GM12878 (cell line): ENCODE results near the gene POSTN. TPM values are rescaled to one million over a fixed set of nuclear protein-coding genes. Genes with fewer than 3 reads are reported as not detected.

Experiments used
- ATAC-seq: fragments of 200-7000 bp; cut with Tn5 transposase; 3 replicates; pipeline ENCODE4 v1.9.1; 2020; ENCODE audit warnings: mild to moderate bottlenecking, moderate library complexity
- BruUV-seq: library from RNA; stranded (reverse); fragments of 400-500 nt; replicated peaks from 2 replicates; lab custom pipeline; 2021; lab: Mats Ljungman, UMichigan
- CTCF ChIA-PET: fragments of 300-600 bp; sonication (Branson Sonifier 250); formaldehyde crosslinking; extraction: SDS; loops from one replicate; lab custom pipeline; 2021; ENCODE audit warnings: inconsistent platforms; lab: Yijun Ruan, JAX
- POLR2A ChIA-PET: fragments of 350-600 bp; formaldehyde crosslinking; extraction: SDS; loops from one replicate; lab custom pipeline; 2021; ENCODE audit warnings: inconsistent platforms; lab: Charles Lee
- RAD21 ChIA-PET: fragments of 300-600 bp; sonication (Branson Sonifier 250); formaldehyde crosslinking; loops from one replicate; lab custom pipeline; 2023; ENCODE audit warnings: antibody characterized with exemption; ENCODE audit not compliant: unreplicated experiment; lab: Charles Lee
- SMC1A ChIA-PET: fragments of 300-600 bp; sonication (Branson Sonifier 250); formaldehyde crosslinking; loops from one replicate; lab custom pipeline; 2023; ENCODE audit not compliant: unreplicated experiment, uncharacterized antibody; lab: Charles Lee
- DNase-seq: peaks from one replicate; pipeline ENCODE4 v3.0.0-alpha.2; 2011; ENCODE audit warnings: low read depth, low spot score
- FAIRE-seq: peaks from 3 replicates; lab custom pipeline; 2011; peaks lifted over from hg19 to GRCh38; lab: Jason Lieb, UNC
- H2AFZ ChIP-seq: 2 replicates; pipeline ENCODE4 v1.6.0; 2011; ENCODE audit warnings: low read depth, low read length, control low read depth; ENCODE audit not compliant: control insufficient read depth
- H3K27ac ChIP-seq: 2 replicates; pipeline ENCODE4 v1.5.1; 2011; ENCODE audit warnings: control low read depth; ENCODE audit not compliant: control insufficient read depth, insufficient read depth
- H3K27me3 ChIP-seq, 2 experiments: replicated peaks in 1 of 2; 2 replicates each; pipeline versions ENCODE4 v1.6.0 to v1.6.1; 2011; ENCODE audit warnings: low read length in 1 of 2; ENCODE audit not compliant: control insufficient read depth in 2 of 2, insufficient read depth in 2 of 2
- H3K36me3 ChIP-seq, 2 experiments: 2 replicates each; pipeline ENCODE4 v1.5.1; 2011; ENCODE audit warnings: low read length in 1 of 2; ENCODE audit not compliant: control insufficient read depth in 2 of 2, insufficient read depth in 2 of 2
- H3K4me1 ChIP-seq: 2 replicates; pipeline ENCODE4 v1.6.1; 2011; ENCODE audit warnings: mild to moderate bottlenecking, low read length, moderate library complexity, mixed read lengths; ENCODE audit not compliant: control insufficient read depth, insufficient read depth
- H3K4me2 ChIP-seq: 2 replicates; pipeline ENCODE4 v1.6.0; 2011; ENCODE audit warnings: control low read depth; ENCODE audit not compliant: control insufficient read depth, insufficient read depth
- H3K4me3 ChIP-seq: fragments of 200-600 bp; sonication (generic); 2 replicates; pipeline ENCODE4 v1.5.1; 2016
- H3K79me2 ChIP-seq: 2 replicates; pipeline ENCODE4 v1.6.0; 2011; ENCODE audit warnings: low read length; ENCODE audit not compliant: control insufficient read depth, insufficient read depth
- H3K9ac ChIP-seq: 2 replicates; pipeline ENCODE4 v1.8.0; 2011; ENCODE audit warnings: low read length, control low read depth, mixed read lengths; ENCODE audit not compliant: control insufficient read depth, insufficient read depth
- H3K9me3 ChIP-seq: replicated peaks from 3 replicates; pipeline ENCODE4 v1.5.1; 2011; ENCODE audit warnings: mild to moderate bottlenecking, low read length; ENCODE audit not compliant: control insufficient read depth, insufficient read depth
- H4K20me1 ChIP-seq: 2 replicates; pipeline ENCODE4 v1.6.0; 2011; ENCODE audit not compliant: control insufficient read depth, insufficient read depth
- CHD4 ChIP-seq: fragments of 200-600 bp; sonication (generic); IDR thresholded peaks from 2 replicates; pipeline ENCODE4 v1.6.1; 2016; ENCODE audit warnings: mild to moderate bottlenecking
- IKZF2 ChIP-seq, 2 experiments: fragments of 450-650 bp; IDR thresholded peaks; 2 replicates each; pipeline ENCODE4 v1.6.1; 2017; ENCODE audit warnings: mild to moderate bottlenecking in 2 of 2, moderate library complexity in 2 of 2
- PBX3 ChIP-seq: IDR thresholded peaks from 2 replicates; pipeline ENCODE4 v1.6.1; 2011; ENCODE audit warnings: mild to moderate bottlenecking, low read depth, low read length, moderate library complexity; ENCODE audit not compliant: insufficient replicate concordance
- POLR2AphosphoS5 ChIP-seq: IDR thresholded peaks from 2 replicates; pipeline ENCODE4 v1.6.1; 2011; ENCODE audit warnings: mild to moderate bottlenecking, low read length, inconsistent platforms
- POU2F2 ChIP-seq: IDR thresholded peaks from 3 replicates; pipeline ENCODE4 v1.6.1; 2011; ENCODE audit warnings: low read depth, mild to moderate bottlenecking, low read length, borderline replicate concordance
- RAD21 ChIP-seq: IDR thresholded peaks from 2 replicates; pipeline ENCODE4 v1.6.1; 2011; ENCODE audit warnings: mild to moderate bottlenecking, low read depth, low read length, moderate library complexity; ENCODE audit not compliant: insufficient read depth
- RUNX3 ChIP-seq: IDR thresholded peaks from 2 replicates; pipeline ENCODE4 v1.6.1; 2012; ENCODE audit warnings: low read length, inconsistent platforms
- STAT3 ChIP-seq: IDR thresholded peaks from 2 replicates; pipeline ENCODE4 v1.6.1; 2011; ENCODE audit warnings: low read depth, low read length, improper control_type of control experiment
- YY1 ChIP-seq: IDR thresholded peaks from 2 replicates; pipeline ENCODE4 v1.6.1; 2011; ENCODE audit warnings: low read depth, mild to moderate bottlenecking, low read length
- WGBS: methylation state at CpG from one replicate; pipeline ENCODE4 v1.1.6; 2016; ENCODE audit warnings: low lambda C conversion rate; ENCODE audit not compliant: insufficient replicate concordance, insufficient coverage; ENCODE audit errors: missing lambda C conversion rate; 5-methylcytosine and 5-hydroxymethylcytosine counted together
- in situ Hi-C: fragments of 300-500 bp; cut with MboI; formaldehyde crosslinking; loops from 9 replicates; pipeline ENCODE4 v1.14.3; 2018; ENCODE audit warnings: mixed read lengths
- intact Hi-C: fragments of 100-400 bp; cut with micrococcal nuclease; formaldehyde crosslinking; loops from one replicate; pipeline ENCODE4 v1.14.2; 2022; ENCODE audit not compliant: unreplicated experiment
- polyA plus RNA-seq, 11 experiments: library from polyadenylated mRNA; depleted of rRNA in 4 of 11; unstranded in 6 of 11; stranded (reverse) in 5 of 11; fragments of >200 nt; fragmentation: Nextera tagmentation in 4 of 11; fragmentation: Illumina TruSeq in 1 of 11; extraction: Ambion mirVana in 4 of 11; extraction: Trizol in 1 of 11; gene quantifications; 1 replicate in 1 of 11; 2 replicates in 10 of 11; pipeline versions ENCODE4 v1.2.1 to v1.2.3, GENCODE V29; 2011 to 2016; ENCODE audit warnings: inconsistent platforms in 2 of 11, missing spikeins in 2 of 11, low read depth in 1 of 11
- total RNA-seq, 4 experiments: library from RNA; depleted of rRNA in 3 of 4; stranded (reverse); fragments of >200 nt in 3 of 4; fragmentation: Illumina TruSeq in 1 of 4; extraction: Trizol in 1 of 4; gene quantifications; 2 replicates each; pipeline versions ENCODE4 v1.2.1 to v1.2.3, GENCODE V29; 2013 to 2021

Gene POSTN
- total and polyA plus RNA-seq, 10 of the 15 experiments (the other 5 are each of a cell fraction or from before 2014, with no cell fraction given) = 0.05 to 0.13 (median 0.08) TPM; not detected in 7

GRCh38 chr13:37613638-37614037 is 15.1 kb upstream of the POSTN start:
- ChIA-PET POLR2A (no interaction called here), RAD21 (no interaction called here), CTCF (no interaction called here)
- Histone ChIP-seq H4K20me1 (no peaks in the 10 kb centered on the region), H3K4me3 (no peak overlapping the region), H3K36me3 (no peaks in the 10 kb centered on the region), H2AFZ (no peak overlapping the region), H3K27me3 (no peaks in the 10 kb centered on the region), H3K9me3 (no peaks in the 10 kb centered on the region), H3K4me1 (no peaks in the 10 kb centered on the region)
- ATAC-seq (no peak), DNase-seq (no peak)
- WGBS = 0% methylated on average over 2 of the region's 2 CpGs
- no TSS peak for BruUV-seq
- TF ChIP-seq POLR2AphosphoS5 (no peak), POU2F2 (no peak), YY1 (no peak), RAD21 (no peak), RUNX3 (no peak), STAT3 (no peak), CHD4 (no peak), PBX3 (no peak), IKZF2 (IDR thresholded peaks at IDR 0.05) (no peak)
- TF ChIP-seq, all 136 proteins: peak for 0
- SMC1A ChIA-PET = no interaction called here
- no peak for FAIRE-seq
- Histone ChIP-seq H3K4me2 (no peak overlapping the region), H3K9ac (no peak overlapping the region), H3K79me2 (no peaks in the 10 kb centered on the region), H3K27ac (no peak overlapping the region)
- intact Hi-C loops = no loop called here
- in situ Hi-C loops = no loop called here
